Brain pericyte (primary cell): ENCODE measurements around the gene GALNT14.

ENCODE experiments used
- DNase-seq: peaks from one replicate; pipeline ENCODE4 v3.0.0-alpha.2; 2012; ENCODE audit warnings: low read depth, low spot score

The GALNT14 gene

GRCh38 chr2:30897539-30897938 is 240.7 kb downstream of the GALNT14 start:
- no peak for DNase-seq

GRCh38 chr2:30894498-30895119 is 243.6 kb downstream of the GALNT14 start:
- no peak for DNase-seq

GRCh38 chr2:30888852-30889409 is 249.3 kb downstream of the GALNT14 start:
- DNase-seq, result no peak

GRCh38 chr2:30886080-30886479 is 252.2 kb downstream of the GALNT14 start:
- DNase-seq, result no peak

GRCh38 chr2:30883822-30884221 is 254.4 kb downstream of the GALNT14 start:
- no peak for DNase-seq

GRCh38 chr2:30883184-30883583 is 255.1 kb downstream of the GALNT14 start:
- DNase-seq, result no peak

- DNase-seq, result no peak
These were observed 257.7 kb downstream of the GALNT14 start for GRCh38 chr2:30880516-30880915.

GRCh38 chr2:30877833-30878232 is 260.4 kb downstream of the GALNT14 start:
- DNase-seq, result no peak

- DNase-seq, result no peak
These were observed 265.4 kb downstream of the GALNT14 start for GRCh38 chr2:30872797-30873196.

GRCh38 chr2:30871980-30872789 is 266.1 kb downstream of the GALNT14 start:
- no peak for DNase-seq

GRCh38 chr2:30871440-30871839 is 266.8 kb downstream of the GALNT14 start:
- DNase-seq, result no peak

GRCh38 chr2:30869988-30870387 is 268.3 kb downstream of the GALNT14 start:
- no peak for DNase-seq

- DNase-seq, result no peak
These were observed 270.9 kb downstream of the GALNT14 start for GRCh38 chr2:30867385-30867784.

GRCh38 chr2:30866974-30867373 is 271.3 kb downstream of the GALNT14 start:
- DNase-seq, result no peak

GRCh38 chr2:30865892-30866681 is 272.2 kb downstream of the GALNT14 start:
- DNase-seq, result no peak

- no peak for DNase-seq
These were observed 273.0 kb downstream of the GALNT14 start for GRCh38 chr2:30865243-30865642.

GRCh38 chr2:30862054-30862651 is 276.1 kb downstream of the GALNT14 start:
- DNase-seq, result peak; percentile 17

- DNase-seq, result no peak
These were observed 277.5 kb downstream of the GALNT14 start for GRCh38 chr2:30860726-30861125.
